ENCODE data around the gene RGP1. TPM values are rescaled to one million over a fixed set of nuclear protein-coding genes. Genes with fewer than 3 reads are reported as not detected.

RGP1 gene
- total and polyA plus RNA-seq, 12 donors, result 6.4 to 41.2 (median 22.3) TPM

DNA sequence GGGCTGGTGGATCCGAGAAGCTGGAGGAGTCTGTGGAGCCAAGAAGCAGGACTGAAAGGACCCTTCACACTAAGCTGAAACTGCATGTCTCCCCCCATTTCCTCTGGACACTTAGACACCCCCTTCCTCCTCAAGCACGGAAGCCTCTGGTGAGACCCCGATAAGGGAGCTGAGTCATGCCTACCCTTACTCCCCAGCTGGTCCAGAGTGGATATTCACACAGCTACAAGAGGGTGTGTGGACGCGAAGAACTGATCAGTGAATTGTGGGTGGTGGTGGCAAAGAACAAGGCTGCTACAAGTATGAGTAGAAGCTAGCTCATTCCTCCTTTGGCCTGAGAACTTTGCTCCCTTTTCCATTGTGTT lies 21.4 kb upstream of the RGP1 start:
- WGBS, 4 donors, result 33 to 59% (median 49%) methylated on average over 4 to 5 of the region's 5 CpGs
- TF ChIP-seq, protein P1, sequence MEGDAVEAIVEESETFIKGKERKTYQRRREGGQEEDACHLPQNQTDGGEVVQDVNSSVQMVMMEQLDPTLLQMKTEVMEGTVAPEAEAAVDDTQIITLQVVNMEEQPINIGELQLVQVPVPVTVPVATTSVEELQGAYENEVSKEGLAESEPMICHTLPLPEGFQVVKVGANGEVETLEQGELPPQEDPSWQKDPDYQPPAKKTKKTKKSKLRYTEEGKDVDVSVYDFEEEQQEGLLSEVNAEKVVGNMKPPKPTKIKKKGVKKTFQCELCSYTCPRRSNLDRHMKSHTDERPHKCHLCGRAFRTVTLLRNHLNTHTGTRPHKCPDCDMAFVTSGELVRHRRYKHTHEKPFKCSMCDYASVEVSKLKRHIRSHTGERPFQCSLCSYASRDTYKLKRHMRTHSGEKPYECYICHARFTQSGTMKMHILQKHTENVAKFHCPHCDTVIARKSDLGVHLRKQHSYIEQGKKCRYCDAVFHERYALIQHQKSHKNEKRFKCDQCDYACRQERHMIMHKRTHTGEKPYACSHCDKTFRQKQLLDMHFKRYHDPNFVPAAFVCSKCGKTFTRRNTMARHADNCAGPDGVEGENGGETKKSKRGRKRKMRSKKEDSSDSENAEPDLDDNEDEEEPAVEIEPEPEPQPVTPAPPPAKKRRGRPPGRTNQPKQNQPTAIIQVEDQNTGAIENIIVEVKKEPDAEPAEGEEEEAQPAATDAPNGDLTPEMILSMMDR (IDR thresholded peaks at IDR 0.05), result no peak
- no peak for TF ChIP-seq POLR2A (IDR thresholded peaks at IDR 0.05)
- peaks cover 49 to 52% of the 10 kb centered on the region in 2 donors for H3K4me1 ChIP-seq (replicated peaks in 1 of 2)

GRCh38 chr9:35728041-35728971 lies 20.8 kb upstream of the RGP1 start:
- Histone ChIP-seq H3K4me3 (peak overlapping the region in 1 of 4 donors; percentile 90), H3K27ac (peak overlapping the region; percentile 37 to 99 (median 70)), H3K27me3 (no peaks in the 10 kb centered on the region), H3K36me3 (replicated peaks in 1 of 2) (peaks cover 0 to 25% of the 10 kb centered on the region in 2 donors), H3K4me1 (replicated peaks in 1 of 2) (peaks cover 53 to 56% of the 10 kb centered on the region in 2 donors), H3K9me3 (replicated peaks in 1 of 3) (no peaks in the 10 kb centered on the region)
- WGBS, 4 donors, result 3 to 6% (median 4%) methylated on average over 10 of the region's 10 CpGs
- intact Hi-C loops (cut with DNase I), result loop anchor here in 1 of 2 donors (5.0 kb wide), 1 partner anchor 36 kb away; no protein-coding TSS in a partner anchor
- TF ChIP-seq POLR2A (IDR thresholded peaks at IDR 0.05), result peak; percentile 16 to 88
- TF ChIP-seq, protein P1 (IDR thresholded peaks at IDR 0.05), result no peak
- peak; percentile 62 to 93 (median 84) for DNase-seq

More for the DNA sequence above, 21.4 kb upstream of the RGP1 start:
- H3K27me3 ChIP-seq, result no peaks in the 10 kb centered on the region
- intact Hi-C loops (cut with DNase I), result loop anchor here in 1 of 2 donors (5.0 kb wide), 1 partner anchor 35 kb away; no protein-coding TSS in a partner anchor
- no peak for DNase-seq
- H3K27ac ChIP-seq, result peak overlapping the region in 4 of 5 donors; percentile 56 to 99 (median 77)
- no peaks in the 10 kb centered on the region for H3K9me3 ChIP-seq (replicated peaks in 1 of 3)
- peak overlapping the region in 1 of 4 donors; percentile 90 for H3K4me3 ChIP-seq
- H3K36me3 ChIP-seq (replicated peaks in 1 of 2), result peaks cover 0 to 32% of the 10 kb centered on the region in 2 donors

DNA sequence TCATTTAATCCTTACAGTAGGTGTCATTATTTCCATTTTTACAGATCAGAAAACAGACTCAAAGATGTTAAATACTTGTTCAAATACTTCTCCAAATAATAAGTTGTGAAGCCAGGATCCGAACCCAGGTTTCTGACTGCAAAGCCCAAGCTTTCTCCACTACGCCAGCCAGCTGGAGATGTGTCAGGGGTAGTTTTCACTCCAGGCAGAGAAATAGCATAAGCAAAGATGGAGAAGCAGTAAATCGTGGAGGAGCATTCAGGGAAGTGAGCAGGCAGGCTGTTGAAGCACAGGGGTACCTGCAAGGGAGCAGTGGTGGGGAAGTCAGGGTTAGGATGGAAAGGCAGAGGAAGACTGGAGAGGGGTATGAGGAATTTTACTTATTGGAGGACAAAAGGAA lies 20.0 kb upstream of the RGP1 start:
- Histone ChIP-seq H3K36me3 (replicated peaks in 1 of 2) (peaks cover 0 to 17% of the 10 kb centered on the region in 2 donors), H3K27ac (peak overlapping the region in 4 of 5 donors; percentile 49 to 99 (median 78)), H3K4me1 (replicated peaks in 1 of 2) (peaks cover 56 to 64% of the 10 kb centered on the region in 2 donors), H3K27me3 (no peaks in the 10 kb centered on the region), H3K4me3 (peak overlapping the region in 1 of 4 donors; percentile 90), H3K9me3 (replicated peaks in 1 of 3) (no peaks in the 10 kb centered on the region)
- TF ChIP-seq, protein P1 (IDR thresholded peaks at IDR 0.05), result no peak
- no peak for TF ChIP-seq POLR2A (IDR thresholded peaks at IDR 0.05)
- no peak for DNase-seq
- intact Hi-C loops (cut with DNase I), result loop anchor here in 1 of 2 donors (5.0 kb wide), 1 partner anchor 37 kb away; no protein-coding TSS in a partner anchor
- WGBS, 4 donors, result 35 to 55% (median 39%) methylated on average over 3 of the region's 3 CpGs

Measured in adrenal gland (tissue), 12 donors.